ENCODE results near the gene ZNF550.
"Not testable (repeated sequence)": the region's sequence is repeated elsewhere in the genome, so short reads cannot be mapped to it uniquely, and the experiment has no call there.

ZNF550 gene

DNA sequence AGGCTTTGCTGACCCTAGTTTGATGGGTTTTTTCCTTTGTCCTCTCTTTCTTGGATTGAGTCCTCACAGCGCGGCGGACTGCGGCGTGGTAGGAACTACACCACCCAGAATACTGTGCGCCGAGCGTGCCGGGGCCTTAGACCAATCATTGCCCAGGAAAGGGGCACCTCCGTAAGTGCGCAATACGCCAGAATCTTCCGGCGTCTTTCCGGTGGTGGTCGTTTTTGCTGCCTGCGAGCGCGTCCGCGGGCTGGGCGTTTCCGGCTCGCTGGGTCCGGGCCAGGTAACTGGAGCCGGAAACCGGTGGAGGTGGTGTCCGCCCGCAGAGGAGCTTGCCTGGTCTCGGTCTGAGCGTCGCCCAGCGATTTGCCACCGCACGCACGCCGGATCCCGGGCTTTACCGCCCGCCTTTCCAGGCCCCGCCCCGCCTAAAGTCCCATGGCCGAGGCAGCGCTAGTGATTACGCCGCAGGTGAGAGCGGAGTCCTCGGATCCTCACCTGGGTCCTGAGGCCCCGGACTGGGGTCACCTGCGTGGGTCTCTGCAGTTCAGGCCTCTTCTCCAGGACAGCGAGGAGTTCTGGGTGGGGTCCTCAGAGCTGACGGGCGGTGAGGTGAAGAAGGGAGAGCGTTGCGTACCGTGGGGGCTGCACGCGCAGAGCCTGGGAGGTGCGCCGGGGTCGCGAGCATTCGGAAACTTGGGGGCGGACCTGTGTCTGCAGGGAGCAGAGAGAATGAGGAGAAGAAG lies 32.4 kb downstream of the ZNF550 start, which contains the start of gene ZNF549:
Gene ZNF549 (plus strand): TSS at position 221 of the 746 bp plus-strand sequence. CDS start 218 bp downstream, at position 439.
- peak; percentile 84 for DNase-seq

DNA sequence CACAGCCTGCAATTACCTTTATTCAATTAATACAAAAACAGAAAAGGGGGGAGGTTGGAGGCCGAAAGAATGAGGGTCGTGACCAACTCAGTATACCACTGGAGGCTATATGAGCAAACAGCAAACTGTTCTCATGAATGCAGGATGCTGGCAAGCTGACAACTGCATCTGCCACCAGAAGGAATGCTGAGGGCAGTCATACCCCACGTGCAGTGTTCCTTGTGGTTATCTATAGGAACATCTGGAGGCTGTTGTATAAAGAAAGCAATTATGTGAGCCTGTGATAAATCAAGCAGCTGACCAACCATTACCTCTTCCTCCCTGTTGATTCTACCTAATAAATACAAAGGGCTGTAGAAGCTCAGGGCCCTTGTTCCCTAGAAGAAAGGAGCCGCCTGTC lies 41.6 kb downstream of the ZNF550 start:
- not testable (repeated sequence) for DNase-seq

DNA sequence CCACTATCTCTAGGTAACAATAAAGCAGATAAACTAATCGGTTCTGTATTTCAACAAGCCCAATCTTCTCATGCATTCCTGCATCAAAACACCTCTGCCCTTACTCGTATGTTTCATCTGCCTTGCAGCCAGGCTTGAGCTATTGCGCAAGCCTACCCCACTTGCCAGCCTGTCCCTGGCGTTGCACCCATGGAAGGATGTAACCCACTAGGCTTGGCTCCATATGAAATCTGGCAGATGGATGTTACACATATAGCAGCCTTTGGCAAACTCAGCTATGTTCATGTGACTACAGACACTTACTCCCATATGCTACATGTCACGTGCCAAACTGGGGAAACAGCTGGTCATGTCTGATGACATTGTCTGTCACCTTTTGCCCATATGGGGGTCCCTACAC lies 44.4 kb downstream of the ZNF550 start:
- no peak for DNase-seq

DNA sequence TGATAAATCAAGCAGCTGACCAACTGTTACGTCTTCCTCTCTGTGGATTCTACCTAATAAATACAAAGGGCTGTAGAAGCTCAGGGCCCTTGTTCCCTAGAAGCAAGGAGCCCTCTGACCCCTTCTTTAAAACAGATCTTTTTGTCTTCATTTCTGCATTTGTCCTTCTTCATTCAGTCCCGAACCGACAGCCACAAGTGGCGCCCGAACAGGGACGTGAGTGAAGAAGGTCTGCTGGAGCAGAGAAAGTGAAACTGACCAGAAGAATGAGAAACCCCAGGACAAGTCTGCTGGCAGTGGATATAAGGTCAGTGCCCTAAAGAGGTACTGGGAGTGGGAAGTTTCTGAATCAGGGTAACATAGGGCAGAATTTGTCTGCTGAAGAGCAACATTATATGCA lies 46.8 kb downstream of the ZNF550 start:
- DNase-seq = no peak

DNA sequence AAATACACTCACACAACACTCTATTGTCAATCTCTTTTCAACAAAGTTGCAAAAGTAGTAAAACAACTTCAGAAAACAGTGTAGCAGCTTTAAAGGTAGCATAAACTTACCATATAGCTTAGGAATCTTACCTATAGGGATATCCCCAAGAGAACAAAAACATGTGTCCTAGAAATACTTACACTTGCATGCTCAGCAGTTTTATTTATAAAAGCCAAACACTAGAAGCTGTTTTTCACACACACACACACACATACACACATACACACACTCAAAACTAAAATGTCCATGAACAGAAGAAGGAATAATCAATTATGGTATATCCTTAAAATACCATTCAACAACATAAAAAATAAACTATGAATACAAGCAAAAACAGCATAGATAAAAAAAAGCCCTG lies 48.2 kb downstream of the ZNF550 start:
- no peak for DNase-seq

DNA sequence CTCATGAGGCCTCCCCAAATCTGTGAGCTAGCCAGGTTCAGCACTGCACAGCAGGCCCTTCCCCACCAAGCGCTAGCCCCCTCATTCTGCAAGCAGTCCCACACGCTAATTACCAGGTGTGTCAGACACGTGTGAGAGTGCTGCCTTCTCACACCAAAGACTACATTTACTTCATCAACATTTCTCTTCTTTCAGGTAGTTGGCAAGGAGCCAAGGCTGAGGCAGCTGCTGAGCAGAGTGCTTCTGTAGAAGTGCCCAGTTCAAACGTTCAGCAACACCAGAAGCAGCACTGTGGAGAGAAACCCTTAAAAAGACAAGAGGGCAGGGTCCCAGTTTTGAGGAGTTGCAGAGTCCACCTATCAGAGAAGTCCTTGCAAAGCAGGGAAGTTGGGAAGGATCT lies 53.5 kb downstream of the ZNF550 start:
- no peak for DNase-seq

DNA sequence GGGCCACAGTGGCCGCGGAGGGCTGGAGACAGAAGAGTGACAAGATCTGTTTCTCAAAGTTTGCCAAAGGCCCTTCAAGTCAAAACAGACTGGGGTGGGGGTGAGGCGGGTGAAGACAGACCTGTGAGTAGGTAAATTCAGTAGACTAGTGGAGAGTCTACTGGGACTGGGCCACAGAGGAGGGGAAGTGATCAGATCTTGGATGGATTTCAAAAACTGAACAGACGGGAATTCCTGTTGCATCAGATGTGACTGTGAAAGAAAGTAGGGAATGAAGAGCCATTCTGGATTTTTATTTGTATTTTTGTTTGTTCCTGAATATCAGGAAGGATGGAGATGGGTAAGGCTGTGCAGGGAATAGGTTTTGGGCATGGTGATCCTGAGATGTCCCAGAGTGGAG lies 59.3 kb downstream of the ZNF550 start:
- peak; percentile 4 for DNase-seq

DNA sequence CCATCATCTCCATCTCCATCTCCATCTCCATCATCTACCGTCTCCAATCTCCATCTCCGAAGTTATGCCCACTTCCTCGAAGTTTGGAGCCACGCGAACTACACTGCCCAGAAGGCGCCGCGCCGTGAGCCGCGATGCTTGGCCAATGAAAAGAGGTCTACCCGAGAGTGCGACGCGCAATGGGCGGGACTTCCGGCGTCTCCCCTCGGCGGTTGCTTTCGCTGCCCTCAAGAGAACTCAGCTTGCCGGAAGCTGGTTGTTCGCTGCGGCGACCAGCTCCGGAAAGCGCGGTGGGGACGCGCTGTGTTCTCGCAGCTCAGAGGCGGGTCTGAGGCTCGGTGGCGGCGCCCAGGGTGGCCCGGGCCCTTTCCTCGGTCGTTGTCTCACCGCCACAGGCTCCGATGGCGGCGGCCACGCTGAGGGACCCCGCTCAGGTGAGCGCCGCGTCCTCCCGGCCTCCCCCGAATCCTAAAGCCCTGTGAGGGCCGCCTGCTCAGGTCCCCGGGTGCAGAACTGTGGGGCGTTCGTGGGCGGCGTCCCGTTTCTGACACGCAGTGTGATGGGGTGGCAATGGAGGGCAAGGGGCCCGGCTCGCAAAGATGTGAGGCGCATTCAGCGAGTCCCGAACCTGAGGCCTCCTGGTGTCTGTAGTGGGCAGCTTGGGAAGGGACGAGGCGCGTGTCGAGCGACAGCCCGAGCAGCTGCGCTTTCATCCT lies 59.8 kb downstream of the ZNF550 start, which contains the start of gene ZNF773:
Gene ZNF773 (plus strand): TSS at position 259 of the 716 bp plus-strand sequence. CDS start 143 bp downstream, at position 402.
- DNase-seq = peak; percentile 97

DNA sequence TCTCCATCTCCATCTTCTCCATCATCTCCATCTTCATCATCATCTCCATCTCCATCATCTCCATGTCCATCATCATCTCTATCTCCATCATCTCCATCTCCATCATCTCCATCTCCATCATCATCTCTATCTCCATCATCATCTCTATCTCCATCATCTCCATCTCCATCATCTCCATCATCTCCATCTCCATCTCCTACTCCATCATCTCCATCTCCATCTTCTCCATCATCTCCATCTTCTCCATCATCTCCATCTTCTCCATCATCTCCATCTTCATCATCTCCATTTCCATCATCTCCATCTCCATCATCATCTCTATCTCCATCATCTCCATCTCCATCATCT lies 60.4 kb downstream of the ZNF550 start:
- not testable (repeated sequence) for DNase-seq

DNA sequence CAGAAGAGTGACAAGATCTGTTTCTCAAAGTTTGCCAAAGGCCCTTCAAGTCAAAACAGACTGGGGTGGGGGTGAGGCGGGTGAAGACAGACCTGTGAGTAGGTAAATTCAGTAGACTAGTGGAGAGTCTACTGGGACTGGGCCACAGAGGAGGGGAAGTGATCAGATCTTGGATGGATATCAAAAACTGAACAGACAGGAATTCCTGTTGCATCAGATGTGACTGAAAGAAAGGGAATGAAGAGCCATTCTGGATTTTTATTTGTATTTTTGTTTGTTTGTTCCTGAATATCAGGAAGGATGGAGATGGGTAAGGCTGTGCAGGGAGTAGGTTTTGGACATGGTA lies 71.4 kb downstream of the ZNF550 start:
- DNase-seq = not testable (repeated sequence)

DNA sequence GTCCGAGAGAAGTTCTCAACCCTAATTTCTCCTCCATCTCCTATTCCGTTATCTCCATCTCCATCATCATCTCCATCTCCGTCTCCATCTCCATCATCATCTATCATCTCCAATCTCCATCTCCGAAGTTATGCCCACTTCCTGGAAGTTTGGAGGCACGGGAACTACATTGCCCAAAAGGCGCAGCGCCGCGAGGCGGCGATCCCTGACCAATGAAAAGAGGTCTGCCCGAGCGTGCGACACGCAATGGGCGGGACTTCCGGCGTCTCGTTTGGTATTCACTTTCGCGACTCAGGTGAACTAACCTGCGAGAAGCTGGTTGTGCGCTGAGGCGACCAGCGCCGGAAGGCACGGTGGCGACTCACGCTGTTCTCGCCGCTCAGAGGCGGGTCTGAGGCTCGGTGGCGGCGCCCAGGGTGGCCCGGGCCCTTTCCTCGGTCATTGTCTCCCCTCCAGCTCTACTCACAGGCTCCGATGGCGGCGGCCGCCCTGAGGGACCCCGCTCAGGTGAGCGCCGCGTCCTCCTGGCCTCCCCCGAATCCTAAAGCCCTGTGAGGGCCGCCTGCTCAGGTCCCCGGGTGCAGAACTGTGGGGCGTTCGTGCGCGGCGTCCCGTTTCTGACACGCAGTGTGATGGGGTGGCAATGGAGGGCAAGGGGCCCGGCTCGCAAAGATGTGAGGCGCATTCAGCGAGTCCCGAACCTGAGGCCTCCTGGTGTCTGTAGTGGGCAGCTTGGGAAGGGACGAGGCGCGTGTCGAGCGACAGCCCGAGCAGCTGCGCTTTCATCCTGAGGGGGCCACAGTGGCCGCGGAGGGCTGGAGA lies 72.0 kb downstream of the ZNF550 start, which contains the start of gene ZNF419:
Gene ZNF419 (plus strand): TSS at position 274 of the 822 bp plus-strand sequence. CDS start 201 bp downstream, at position 475.
- peak; percentile 89 for DNase-seq

All from suppressor macrophage treated with lipopolysaccharide for 4 hours (primary cell).